ENCODE data around the gene PLXNA4.

PLXNA4 gene

GRCh38 chr7:132429181-132429580, 147.1 kb downstream of the PLXNA4 start:
- H3K36me3 ChIP-seq (ENCODE audit: control insufficient read depth in 1 of 2, insufficient read depth in 2 of 2, low read depth in 1 of 2, low read length in 2 of 2): no peaks in the 10 kb centered on the region
- no CpG with 5 or more reads among the region's 1 CpG for WGBS

DNA sequence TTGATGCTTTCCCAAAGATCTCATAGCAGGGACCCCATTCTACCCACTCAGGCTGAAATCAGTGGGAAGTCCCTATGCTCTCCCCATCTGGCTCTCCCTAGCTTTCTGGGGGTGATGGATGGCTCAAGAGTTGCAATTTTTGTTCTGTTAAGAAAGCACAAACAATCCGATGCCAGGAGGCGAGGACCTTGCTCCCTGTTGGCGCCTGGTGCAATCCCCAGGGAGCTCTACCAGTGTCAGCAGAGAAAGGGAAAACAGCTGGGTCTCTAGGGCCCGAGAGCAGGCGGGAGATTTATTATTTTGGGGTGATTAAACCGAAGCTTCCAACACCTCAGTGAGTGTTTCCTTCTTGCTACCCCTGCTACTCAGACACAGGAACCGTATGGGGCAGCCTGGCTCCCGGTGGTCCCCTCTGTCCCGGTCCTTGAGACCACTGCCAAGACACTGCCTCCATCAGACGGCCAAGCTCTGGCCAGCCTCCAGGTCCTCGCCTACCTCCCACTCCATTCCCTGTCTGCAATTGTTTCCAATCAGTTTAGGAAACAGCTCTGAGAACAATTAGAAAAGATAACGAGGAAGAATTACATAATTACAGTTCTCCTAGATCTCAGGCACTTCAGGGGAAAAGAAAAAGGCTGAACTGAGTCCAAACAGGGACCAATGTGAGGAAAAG, 147.9 kb downstream of the PLXNA4 start:
- H3K18ac ChIP-seq (ENCODE audit: low read depth in 1 of 2, low read length in 2 of 2): no peak overlapping the region
- H3K9me3 ChIP-seq (ENCODE audit: control insufficient read depth, low read length): no peaks in the 10 kb centered on the region
- no peaks in the 10 kb centered on the region for H3K79me1 ChIP-seq (replicated peaks; ENCODE audit: low read length, poor library complexity, severe bottlenecking)
- H3K4me2 ChIP-seq (ENCODE audit: low read length, poor library complexity, severe bottlenecking): no peak overlapping the region
- no peak overlapping the region for H3K27ac ChIP-seq (ENCODE audit: low read length, poor library complexity, severe bottlenecking)
- no peaks in the 10 kb centered on the region for H3K27me3 ChIP-seq (ENCODE audit: control insufficient read depth in 1 of 2, insufficient read depth in 1 of 2, low read length in 2 of 2)
- H3K4ac ChIP-seq (ENCODE audit: low read depth in 1 of 2, low read length in 2 of 2): no peak overlapping the region
- H2AFZ ChIP-seq (ENCODE audit: low read depth, low read length): no peak overlapping the region
- no peak overlapping the region for H3K4me3 ChIP-seq (ENCODE audit: insufficient read depth in 1 of 2, low read depth in 1 of 2, low read length in 2 of 2)
- 82% methylated on average over 10 of the region's 12 CpGs for WGBS
- no peak overlapping the region for H2BK15ac ChIP-seq (ENCODE audit: low read depth, poor library complexity, severe bottlenecking)
- H3K23ac ChIP-seq (ENCODE audit: low read length in 2 of 2): no peak overlapping the region
- H4K8ac ChIP-seq (ENCODE audit: low read length): no peak overlapping the region
- no peak overlapping the region for H2BK120ac ChIP-seq (ENCODE audit: low read depth, low read length)
- H3K14ac ChIP-seq (ENCODE audit: low read length in 2 of 2): no peak overlapping the region
- no peak overlapping the region for H2BK12ac ChIP-seq (ENCODE audit: low read length in 2 of 2)
- H2AK5ac ChIP-seq (ENCODE audit: low read length, severe bottlenecking): no peak overlapping the region
- H2BK5ac ChIP-seq (ENCODE audit: low read depth, low read length, poor library complexity, severe bottlenecking): no peak overlapping the region
- no peaks in the 10 kb centered on the region for H3K4me1 ChIP-seq (ENCODE audit: control insufficient read depth, insufficient read depth, low read depth, low read length)
- no peaks in the 10 kb centered on the region for H3K36me3 ChIP-seq (ENCODE audit: control insufficient read depth in 1 of 2, insufficient read depth in 2 of 2, low read depth in 1 of 2, low read length in 2 of 2)
- no peak for DNase-seq
- no peak overlapping the region for H4K91ac ChIP-seq (ENCODE audit: low read length)
- no peak overlapping the region for H3K9ac ChIP-seq (ENCODE audit: low read length)

More at GRCh38 chr7:132429181-132429580, 147.1 kb downstream of the PLXNA4 start:
- no peak for DNase-seq
- Histone ChIP-seq H2AFZ (ENCODE audit: low read depth, low read length) (no peak overlapping the region), H2BK12ac (ENCODE audit: low read length in 2 of 2) (no peak overlapping the region), H3K18ac (ENCODE audit: low read depth in 1 of 2, low read length in 2 of 2) (no peak overlapping the region), H3K9me3 (ENCODE audit: control insufficient read depth, low read length) (no peaks in the 10 kb centered on the region), H4K8ac (ENCODE audit: low read length) (no peak overlapping the region), H3K4me2 (ENCODE audit: low read length, poor library complexity, severe bottlenecking) (no peak overlapping the region), H3K4ac (ENCODE audit: low read depth in 1 of 2, low read length in 2 of 2) (no peak overlapping the region), H3K14ac (ENCODE audit: low read length in 2 of 2) (no peak overlapping the region), H3K27ac (ENCODE audit: low read length, poor library complexity, severe bottlenecking) (no peak overlapping the region), H3K4me1 (ENCODE audit: control insufficient read depth, insufficient read depth, low read depth, low read length) (no peaks in the 10 kb centered on the region), H2AK5ac (ENCODE audit: low read length, severe bottlenecking) (no peak overlapping the region), H2BK15ac (ENCODE audit: low read depth, poor library complexity, severe bottlenecking) (no peak overlapping the region), H3K9ac (ENCODE audit: low read length) (no peak overlapping the region), H3K23ac (ENCODE audit: low read length in 2 of 2) (no peak overlapping the region), H2BK5ac (ENCODE audit: low read depth, low read length, poor library complexity, severe bottlenecking) (no peak overlapping the region), H3K27me3 (ENCODE audit: control insufficient read depth in 1 of 2, insufficient read depth in 1 of 2, low read length in 2 of 2) (no peaks in the 10 kb centered on the region), H3K79me1 (replicated peaks; ENCODE audit: low read length, poor library complexity, severe bottlenecking) (no peaks in the 10 kb centered on the region), H2BK120ac (ENCODE audit: low read depth, low read length) (no peak overlapping the region), H3K4me3 (ENCODE audit: insufficient read depth in 1 of 2, low read depth in 1 of 2, low read length in 2 of 2) (no peak overlapping the region), H4K91ac (ENCODE audit: low read length) (no peak overlapping the region)

GRCh38 chr7:132425942-132426341, 150.3 kb downstream of the PLXNA4 start:
- Histone ChIP-seq H3K14ac (ENCODE audit: low read length in 2 of 2) (no peak overlapping the region), H3K27ac (ENCODE audit: low read length, poor library complexity, severe bottlenecking) (no peak overlapping the region), H4K8ac (ENCODE audit: low read length) (no peak overlapping the region), H3K27me3 (ENCODE audit: control insufficient read depth in 1 of 2, insufficient read depth in 1 of 2, low read length in 2 of 2) (peaks cover 0 to 7% of the 10 kb centered on the region in 2 experiments), H3K9ac (ENCODE audit: low read length) (peak overlapping the region; percentile 10), H3K79me1 (replicated peaks; ENCODE audit: low read length, poor library complexity, severe bottlenecking) (no peaks in the 10 kb centered on the region), H2AK5ac (ENCODE audit: low read length, severe bottlenecking) (no peak overlapping the region), H4K91ac (ENCODE audit: low read length) (no peak overlapping the region), H3K18ac (ENCODE audit: low read depth in 1 of 2, low read length in 2 of 2) (no peak overlapping the region), H3K36me3 (ENCODE audit: control insufficient read depth in 1 of 2, insufficient read depth in 2 of 2, low read depth in 1 of 2, low read length in 2 of 2) (no peaks in the 10 kb centered on the region), H2BK12ac (ENCODE audit: low read length in 2 of 2) (no peak overlapping the region), H2AFZ (ENCODE audit: low read depth, low read length) (no peak overlapping the region), H3K4me1 (ENCODE audit: control insufficient read depth, insufficient read depth, low read depth, low read length) (no peaks in the 10 kb centered on the region), H3K23ac (ENCODE audit: low read length in 2 of 2) (no peak overlapping the region), H3K4ac (ENCODE audit: low read depth in 1 of 2, low read length in 2 of 2) (no peak overlapping the region), H3K4me3 (ENCODE audit: insufficient read depth in 1 of 2, low read depth in 1 of 2, low read length in 2 of 2) (no peak overlapping the region), H3K9me3 (ENCODE audit: control insufficient read depth, low read length) (peaks cover 1% of the 10 kb centered on the region), H3K4me2 (ENCODE audit: low read length, poor library complexity, severe bottlenecking) (no peak overlapping the region), H2BK5ac (ENCODE audit: low read depth, low read length, poor library complexity, severe bottlenecking) (no peak overlapping the region), H2BK15ac (ENCODE audit: low read depth, poor library complexity, severe bottlenecking) (no peak overlapping the region), H2BK120ac (ENCODE audit: low read depth, low read length) (no peak overlapping the region)
- 100% methylated on average over 4 of the region's 4 CpGs for WGBS
- no peak for DNase-seq

DNA sequence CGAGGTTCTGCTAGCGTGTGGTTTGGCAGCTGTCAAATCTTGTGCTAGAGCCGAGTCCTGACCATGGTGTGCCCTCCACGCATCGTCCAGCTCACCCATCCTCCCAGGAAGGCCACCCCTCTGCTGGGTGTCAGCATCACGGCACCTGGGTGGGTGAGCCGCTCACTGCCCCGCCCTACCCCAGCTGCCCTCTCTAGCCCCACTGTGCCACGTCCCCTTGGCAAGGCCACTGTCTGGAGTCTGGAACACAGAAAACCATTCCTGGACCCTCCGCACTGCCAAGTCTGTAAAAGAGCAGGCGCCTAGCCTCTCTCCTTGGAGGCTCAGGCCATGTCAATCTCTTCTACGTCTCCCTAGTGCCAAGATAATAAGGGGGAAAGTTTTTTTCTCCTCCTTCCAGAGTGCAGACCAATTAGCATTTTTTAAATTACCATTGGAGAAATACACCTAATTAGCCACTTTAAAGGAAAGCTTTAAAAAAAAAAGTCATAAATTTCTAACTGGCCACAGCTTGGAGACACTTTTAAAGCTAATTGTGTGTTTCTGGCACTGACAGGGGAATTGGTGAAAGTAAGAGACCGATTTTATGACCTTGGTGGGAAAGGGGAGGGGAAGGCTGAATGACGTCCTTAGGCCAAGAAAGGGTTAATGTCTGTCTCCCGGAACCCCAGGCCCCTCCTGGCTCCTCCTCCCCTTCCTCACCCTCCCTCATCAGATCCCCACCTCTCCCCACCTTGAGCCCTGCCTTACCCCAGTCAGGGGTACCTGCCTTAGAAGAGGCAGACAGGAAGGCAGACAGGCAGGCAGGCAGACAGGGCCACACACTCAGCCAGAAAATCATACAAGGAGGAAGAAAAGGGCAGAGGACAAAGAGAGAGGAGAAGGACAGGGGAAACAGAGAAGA, 151.2 kb downstream of the PLXNA4 start:
- H4K8ac ChIP-seq (ENCODE audit: low read length): no peak overlapping the region
- no peak overlapping the region for H3K4me2 ChIP-seq (ENCODE audit: low read length, poor library complexity, severe bottlenecking)
- H3K36me3 ChIP-seq (ENCODE audit: control insufficient read depth in 1 of 2, insufficient read depth in 2 of 2, low read depth in 1 of 2, low read length in 2 of 2): no peaks in the 10 kb centered on the region
- no peak overlapping the region for H2BK120ac ChIP-seq (ENCODE audit: low read depth, low read length)
- no peak for DNase-seq
- no peak overlapping the region for H3K4me3 ChIP-seq (ENCODE audit: insufficient read depth in 1 of 2, low read depth in 1 of 2, low read length in 2 of 2)
- H3K27ac ChIP-seq (ENCODE audit: low read length, poor library complexity, severe bottlenecking): no peak overlapping the region
- peak overlapping the region; percentile 10 for H3K9ac ChIP-seq (ENCODE audit: low read length)
- H4K91ac ChIP-seq (ENCODE audit: low read length): no peak overlapping the region
- no peak overlapping the region for H2AFZ ChIP-seq (ENCODE audit: low read depth, low read length)
- H3K14ac ChIP-seq (ENCODE audit: low read length in 2 of 2): peak overlapping the region in 1 of 2 experiments; percentile 90
- 93% methylated on average over 10 of the region's 15 CpGs for WGBS
- H3K23ac ChIP-seq (ENCODE audit: low read length in 2 of 2): no peak overlapping the region
- H2BK5ac ChIP-seq (ENCODE audit: low read depth, low read length, poor library complexity, severe bottlenecking): no peak overlapping the region
- H3K4me1 ChIP-seq (ENCODE audit: control insufficient read depth, insufficient read depth, low read depth, low read length): no peaks in the 10 kb centered on the region
- H2AK5ac ChIP-seq (ENCODE audit: low read length, severe bottlenecking): no peak overlapping the region
- peak overlapping the region in 1 of 2 experiments; percentile 79 for H2BK12ac ChIP-seq (ENCODE audit: low read length in 2 of 2)
- H2BK15ac ChIP-seq (ENCODE audit: low read depth, poor library complexity, severe bottlenecking): no peak overlapping the region
- H3K27me3 ChIP-seq (ENCODE audit: control insufficient read depth in 1 of 2, insufficient read depth in 1 of 2, low read length in 2 of 2): peaks cover 0 to 7% of the 10 kb centered on the region in 2 experiments
- peaks cover 3% of the 10 kb centered on the region for H3K9me3 ChIP-seq (ENCODE audit: control insufficient read depth, low read length)
- peak overlapping the region in 1 of 2 experiments; percentile 61 for H3K18ac ChIP-seq (ENCODE audit: low read depth in 1 of 2, low read length in 2 of 2)
- no peak overlapping the region for H3K4ac ChIP-seq (ENCODE audit: low read depth in 1 of 2, low read length in 2 of 2)
- H3K79me1 ChIP-seq (replicated peaks; ENCODE audit: low read length, poor library complexity, severe bottlenecking): no peaks in the 10 kb centered on the region
